ENCODE measurements around the gene PPP1R14C. TPM values are rescaled to one million over a fixed set of nuclear protein-coding genes. Genes with fewer than 3 reads are reported as not detected.

Gene PPP1R14C
- total and polyA plus RNA-seq, 10 of the 15 experiments (the other 5 are each of a cell fraction or from before 2014, with no cell fraction given) = 0.07 to 1.6 (median 0.13) TPM; not detected in 4

DNA sequence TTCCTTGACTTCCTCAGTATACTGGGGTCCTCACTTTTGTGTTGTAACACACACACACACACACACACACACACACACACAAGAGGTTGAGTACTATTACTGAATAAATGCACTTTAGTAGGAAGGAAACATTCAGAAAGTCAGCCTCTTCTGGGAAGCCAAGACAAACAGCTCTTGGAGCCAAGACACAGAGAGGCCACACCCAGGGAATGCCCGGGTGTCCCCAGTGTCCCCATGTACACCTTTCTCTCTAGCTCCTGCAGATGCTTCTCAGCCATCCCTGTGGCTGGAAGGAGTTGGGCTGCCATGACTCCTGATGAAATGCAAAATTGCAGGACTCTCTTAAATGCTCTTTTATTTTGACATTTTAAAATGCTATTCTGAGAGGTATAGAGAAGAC is 70.5 kb downstream of the PPP1R14C start:
- no peak overlapping the region for H3K4me3 ChIP-seq
- H3K9me3 ChIP-seq (replicated peaks; ENCODE audit: control insufficient read depth, insufficient read depth, low read length) = no peaks in the 10 kb centered on the region; the same call in 2 of the 3 replicates
- RAD21 ChIA-PET (ENCODE audit: unreplicated experiment) = no interaction called here
- no TSS peak for BruUV-seq (replicated peaks)
- ATAC-seq = no peak
- intact Hi-C loops (cut with micrococcal nuclease; ENCODE audit: unreplicated experiment) = no loop called here
- no peak overlapping the region for H3K4me2 ChIP-seq (ENCODE audit: control insufficient read depth, insufficient read depth)
- 27% methylated on average over 1 of the region's 1 CpG for WGBS (ENCODE audit: insufficient coverage, insufficient replicate concordance, low lambda C conversion rate, missing lambda C conversion rate)
- no peak overlapping the region for H2AFZ ChIP-seq (ENCODE audit: control insufficient read depth, low read depth, low read length)
- FAIRE-seq = no peak
- no peaks in the 10 kb centered on the region for H3K4me1 ChIP-seq (ENCODE audit: control insufficient read depth, insufficient read depth, low read length)
- CTCF ChIA-PET = no interaction called here
- H3K27me3 ChIP-seq (replicated peaks in 1 of 2; ENCODE audit: control insufficient read depth in 2 of 2, insufficient read depth in 2 of 2, low read length in 1 of 2) = no peaks in the 10 kb centered on the region
- H4K20me1 ChIP-seq (ENCODE audit: control insufficient read depth, insufficient read depth) = no peaks in the 10 kb centered on the region; the same call in 1 of the 2 replicates
- POLR2A ChIA-PET = no interaction called here
- SMC1A ChIA-PET (ENCODE audit: uncharacterized antibody, unreplicated experiment) = no interaction called here
- no peaks in the 10 kb centered on the region for H3K79me2 ChIP-seq (ENCODE audit: control insufficient read depth, insufficient read depth, low read length)
- in situ Hi-C loops (cut with MboI) = no loop called here
- H3K27ac ChIP-seq (ENCODE audit: control insufficient read depth, insufficient read depth) = no peak overlapping the region
- DNase-seq (ENCODE audit: low read depth, low spot score) = no peak
- H3K9ac ChIP-seq (ENCODE audit: control insufficient read depth, insufficient read depth, low read length) = no peak overlapping the region
- H3K36me3 ChIP-seq (ENCODE audit: control insufficient read depth in 2 of 2, insufficient read depth in 2 of 2, low read length in 1 of 2) = no peaks in the 10 kb centered on the region
- TF ChIP-seq CBFB (IDR thresholded peaks at IDR 0.05; ENCODE audit: low read depth) (no peak), BCL11A (IDR thresholded peaks at IDR 0.05; ENCODE audit: low read depth, low read length) (no peak), SIN3A (IDR thresholded peaks at IDR 0.05; ENCODE audit: low read depth, low read length) (no peak), ZSCAN29 (IDR thresholded peaks at IDR 0.05) (no peak), CBX3 (IDR thresholded peaks at IDR 0.05; ENCODE audit: borderline replicate concordance, low read depth) (no peak), ZNF384 (IDR thresholded peaks at IDR 0.05; ENCODE audit: borderline replicate concordance, low read depth, low read length) (no peak), ZNF24 (IDR thresholded peaks at IDR 0.05) (no peak), RBBP5 (conservative IDR thresholded peaks at IDR 0.05) (no peak), FOXK2 (IDR thresholded peaks at IDR 0.05) (no peak), CEBPB (IDR thresholded peaks at IDR 0.05; ENCODE audit: borderline replicate concordance in 1 of 2, low read depth in 2 of 2, low read length in 2 of 2) (no peak)
- TF ChIP-seq, protein P1, sequence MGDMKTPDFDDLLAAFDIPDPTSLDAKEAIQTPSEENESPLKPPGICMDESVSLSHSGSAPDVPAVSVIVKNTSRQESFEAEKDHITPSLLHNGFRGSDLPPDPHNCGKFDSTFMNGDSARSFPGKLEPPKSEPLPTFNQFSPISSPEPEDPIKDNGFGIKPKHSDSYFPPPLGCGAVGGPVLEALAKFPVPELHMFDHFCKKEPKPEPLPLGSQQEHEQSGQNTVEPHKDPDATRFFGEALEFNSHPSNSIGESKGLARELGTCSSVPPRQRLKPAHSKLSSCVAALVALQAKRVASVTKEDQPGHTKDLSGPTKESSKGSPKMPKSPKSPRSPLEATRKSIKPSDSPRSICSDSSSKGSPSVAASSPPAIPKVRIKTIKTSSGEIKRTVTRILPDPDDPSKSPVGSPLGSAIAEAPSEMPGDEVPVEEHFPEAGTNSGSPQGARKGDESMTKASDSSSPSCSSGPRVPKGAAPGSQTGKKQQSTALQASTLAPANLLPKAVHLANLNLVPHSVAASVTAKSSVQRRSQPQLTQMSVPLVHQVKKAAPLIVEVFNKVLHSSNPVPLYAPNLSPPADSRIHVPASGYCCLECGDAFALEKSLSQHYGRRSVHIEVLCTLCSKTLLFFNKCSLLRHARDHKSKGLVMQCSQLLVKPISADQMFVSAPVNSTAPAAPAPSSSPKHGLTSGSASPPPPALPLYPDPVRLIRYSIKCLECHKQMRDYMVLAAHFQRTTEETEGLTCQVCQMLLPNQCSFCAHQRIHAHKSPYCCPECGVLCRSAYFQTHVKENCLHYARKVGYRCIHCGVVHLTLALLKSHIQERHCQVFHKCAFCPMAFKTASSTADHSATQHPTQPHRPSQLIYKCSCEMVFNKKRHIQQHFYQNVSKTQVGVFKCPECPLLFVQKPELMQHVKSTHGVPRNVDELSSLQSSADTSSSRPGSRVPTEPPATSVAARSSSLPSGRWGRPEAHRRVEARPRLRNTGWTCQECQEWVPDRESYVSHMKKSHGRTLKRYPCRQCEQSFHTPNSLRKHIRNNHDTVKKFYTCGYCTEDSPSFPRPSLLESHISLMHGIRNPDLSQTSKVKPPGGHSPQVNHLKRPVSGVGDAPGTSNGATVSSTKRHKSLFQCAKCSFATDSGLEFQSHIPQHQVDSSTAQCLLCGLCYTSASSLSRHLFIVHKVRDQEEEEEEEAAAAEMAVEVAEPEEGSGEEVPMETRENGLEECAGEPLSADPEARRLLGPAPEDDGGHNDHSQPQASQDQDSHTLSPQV (IDR thresholded peaks at IDR 0.05) = no peak
- TF ChIP-seq, protein P2, sequence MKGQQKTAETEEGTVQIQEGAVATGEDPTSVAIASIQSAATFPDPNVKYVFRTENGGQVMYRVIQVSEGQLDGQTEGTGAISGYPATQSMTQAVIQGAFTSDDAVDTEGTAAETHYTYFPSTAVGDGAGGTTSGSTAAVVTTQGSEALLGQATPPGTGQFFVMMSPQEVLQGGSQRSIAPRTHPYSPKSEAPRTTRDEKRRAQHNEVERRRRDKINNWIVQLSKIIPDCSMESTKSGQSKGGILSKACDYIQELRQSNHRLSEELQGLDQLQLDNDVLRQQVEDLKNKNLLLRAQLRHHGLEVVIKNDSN (IDR thresholded peaks at IDR 0.05; ENCODE audit: borderline replicate concordance, extremely low read length, insufficient read depth, low read depth, low read length) = no peak
- TF ChIP-seq, protein P3, sequence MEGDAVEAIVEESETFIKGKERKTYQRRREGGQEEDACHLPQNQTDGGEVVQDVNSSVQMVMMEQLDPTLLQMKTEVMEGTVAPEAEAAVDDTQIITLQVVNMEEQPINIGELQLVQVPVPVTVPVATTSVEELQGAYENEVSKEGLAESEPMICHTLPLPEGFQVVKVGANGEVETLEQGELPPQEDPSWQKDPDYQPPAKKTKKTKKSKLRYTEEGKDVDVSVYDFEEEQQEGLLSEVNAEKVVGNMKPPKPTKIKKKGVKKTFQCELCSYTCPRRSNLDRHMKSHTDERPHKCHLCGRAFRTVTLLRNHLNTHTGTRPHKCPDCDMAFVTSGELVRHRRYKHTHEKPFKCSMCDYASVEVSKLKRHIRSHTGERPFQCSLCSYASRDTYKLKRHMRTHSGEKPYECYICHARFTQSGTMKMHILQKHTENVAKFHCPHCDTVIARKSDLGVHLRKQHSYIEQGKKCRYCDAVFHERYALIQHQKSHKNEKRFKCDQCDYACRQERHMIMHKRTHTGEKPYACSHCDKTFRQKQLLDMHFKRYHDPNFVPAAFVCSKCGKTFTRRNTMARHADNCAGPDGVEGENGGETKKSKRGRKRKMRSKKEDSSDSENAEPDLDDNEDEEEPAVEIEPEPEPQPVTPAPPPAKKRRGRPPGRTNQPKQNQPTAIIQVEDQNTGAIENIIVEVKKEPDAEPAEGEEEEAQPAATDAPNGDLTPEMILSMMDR (IDR thresholded peaks at IDR 0.05 in 2 of 3, conservative IDR thresholded peaks at IDR 0.05 in 1 of 3; ENCODE audit: control insufficient read depth in 2 of 3, extremely low read depth in 1 of 3, insufficient read depth in 1 of 3, low read depth in 3 of 3, low read length in 3 of 3) = no peak
- TF ChIP-seq, protein P4, sequence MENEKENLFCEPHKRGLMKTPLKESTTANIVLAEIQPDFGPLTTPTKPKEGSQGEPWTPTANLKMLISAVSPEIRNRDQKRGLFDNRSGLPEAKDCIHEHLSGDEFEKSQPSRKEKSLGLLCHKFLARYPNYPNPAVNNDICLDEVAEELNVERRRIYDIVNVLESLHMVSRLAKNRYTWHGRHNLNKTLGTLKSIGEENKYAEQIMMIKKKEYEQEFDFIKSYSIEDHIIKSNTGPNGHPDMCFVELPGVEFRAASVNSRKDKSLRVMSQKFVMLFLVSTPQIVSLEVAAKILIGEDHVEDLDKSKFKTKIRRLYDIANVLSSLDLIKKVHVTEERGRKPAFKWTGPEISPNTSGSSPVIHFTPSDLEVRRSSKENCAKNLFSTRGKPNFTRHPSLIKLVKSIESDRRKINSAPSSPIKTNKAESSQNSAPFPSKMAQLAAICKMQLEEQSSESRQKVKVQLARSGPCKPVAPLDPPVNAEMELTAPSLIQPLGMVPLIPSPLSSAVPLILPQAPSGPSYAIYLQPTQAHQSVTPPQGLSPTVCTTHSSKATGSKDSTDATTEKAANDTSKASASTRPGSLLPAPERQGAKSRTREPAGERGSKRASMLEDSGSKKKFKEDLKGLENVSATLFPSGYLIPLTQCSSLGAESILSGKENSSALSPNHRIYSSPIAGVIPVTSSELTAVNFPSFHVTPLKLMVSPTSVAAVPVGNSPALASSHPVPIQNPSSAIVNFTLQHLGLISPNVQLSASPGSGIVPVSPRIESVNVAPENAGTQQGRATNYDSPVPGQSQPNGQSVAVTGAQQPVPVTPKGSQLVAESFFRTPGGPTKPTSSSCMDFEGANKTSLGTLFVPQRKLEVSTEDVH (IDR thresholded peaks at IDR 0.05; ENCODE audit: low read depth, partially characterized antibody) = no peak

Data from GM12878 (cell line).